NK-92 (cell line): ENCODE measurements around the gene PDGFA.
"Not testable (repeated sequence)": the region's sequence is repeated elsewhere in the genome, so short reads cannot be mapped to it uniquely, and the experiment has no call there.

Experiments used
- DNase-seq: peaks from one replicate; lab custom pipeline; 2025; ENCODE audit not compliant: unreplicated experiment; lab: John Stamatoyannopoulos, UW

PDGFA gene

DNA sequence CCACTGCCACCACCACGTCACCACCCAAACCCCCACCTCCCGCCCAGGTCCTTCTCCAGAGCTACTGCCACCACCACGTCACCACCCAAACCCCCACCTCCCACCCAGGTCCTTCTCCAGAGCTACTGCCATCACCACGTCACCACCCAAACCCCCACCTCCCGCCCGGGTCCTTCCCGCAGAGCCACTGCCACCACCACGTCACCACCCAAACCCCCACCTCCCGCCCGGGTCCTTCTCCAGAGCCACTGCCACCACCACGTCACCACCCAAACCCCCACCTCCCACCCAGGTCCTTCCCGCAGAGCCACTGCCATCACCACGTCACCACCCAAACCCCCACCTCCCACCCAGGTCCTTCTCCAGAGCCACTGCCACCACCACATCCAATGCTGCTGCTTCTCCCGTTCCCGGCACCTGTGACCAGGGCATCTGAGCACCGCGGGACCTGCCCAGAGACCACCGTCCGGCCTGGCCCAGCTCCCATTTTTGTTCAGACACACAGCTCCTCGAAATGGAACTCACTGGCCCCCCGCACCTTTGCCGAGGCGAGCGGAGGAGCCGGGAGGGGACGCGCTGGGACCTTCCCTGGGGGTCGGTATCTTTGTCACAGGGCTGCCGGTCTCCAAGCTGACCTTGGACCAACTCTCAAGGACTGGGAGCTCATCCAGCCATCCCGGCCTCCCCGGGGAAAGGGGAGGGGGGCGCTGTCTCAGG, 32.7 kb upstream of the PDGFA start:
- not testable (repeated sequence) for DNase-seq

DNA sequence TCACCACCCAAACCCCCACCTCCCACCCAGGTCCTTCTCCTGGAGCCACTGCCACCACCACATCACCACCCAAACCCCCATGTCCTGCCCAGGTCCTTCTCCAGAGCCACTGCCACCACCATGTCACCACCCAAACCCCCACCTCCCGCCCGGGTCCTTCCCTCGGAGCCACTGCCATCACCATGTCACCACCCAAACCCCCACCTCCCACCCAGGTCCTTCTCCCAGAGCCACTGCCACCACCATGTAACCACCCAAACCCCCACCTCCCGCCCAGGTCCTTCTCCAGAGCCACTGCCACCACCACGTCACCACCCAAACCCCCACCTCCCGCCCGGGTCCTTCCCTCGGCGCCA, 31.9 kb upstream of the PDGFA start:
- DNase-seq = not testable (repeated sequence)

DNA sequence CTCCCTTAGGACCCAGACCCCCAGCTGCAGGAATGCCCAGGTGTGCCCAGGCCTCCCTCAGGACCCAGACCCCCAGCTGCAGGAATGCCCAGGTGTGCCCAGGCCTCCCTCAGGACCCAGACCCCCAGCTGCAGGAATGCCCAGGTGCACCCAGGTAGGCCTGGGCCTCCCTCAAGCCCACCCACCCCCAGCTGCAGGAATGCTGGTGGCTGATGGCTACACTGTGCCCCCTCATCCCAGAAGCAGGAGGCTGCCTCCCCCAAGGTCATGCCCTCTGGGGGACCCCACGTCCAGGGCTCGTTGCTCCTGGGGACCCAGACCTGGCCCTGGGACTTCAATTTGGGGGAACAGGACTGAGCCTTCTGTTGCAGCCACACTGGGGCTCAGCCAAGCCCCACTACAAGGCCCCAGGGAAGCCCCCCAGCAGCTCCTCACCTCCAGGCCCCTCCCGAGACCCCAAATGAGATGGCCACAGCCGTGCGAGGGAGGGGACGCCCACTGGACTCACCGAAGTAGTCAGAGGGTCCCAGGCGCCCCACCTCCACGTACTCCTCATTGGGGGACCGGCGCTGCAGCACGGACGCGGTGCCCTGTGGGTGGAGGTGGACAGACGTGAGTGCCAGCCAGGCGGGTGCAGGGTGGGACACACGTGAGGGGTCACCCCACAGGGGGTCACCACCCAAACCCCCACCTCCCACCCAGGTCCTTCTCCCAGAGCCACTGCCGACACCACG, 31.4 kb upstream of the PDGFA start:
- DNase-seq = no peak

DNA sequence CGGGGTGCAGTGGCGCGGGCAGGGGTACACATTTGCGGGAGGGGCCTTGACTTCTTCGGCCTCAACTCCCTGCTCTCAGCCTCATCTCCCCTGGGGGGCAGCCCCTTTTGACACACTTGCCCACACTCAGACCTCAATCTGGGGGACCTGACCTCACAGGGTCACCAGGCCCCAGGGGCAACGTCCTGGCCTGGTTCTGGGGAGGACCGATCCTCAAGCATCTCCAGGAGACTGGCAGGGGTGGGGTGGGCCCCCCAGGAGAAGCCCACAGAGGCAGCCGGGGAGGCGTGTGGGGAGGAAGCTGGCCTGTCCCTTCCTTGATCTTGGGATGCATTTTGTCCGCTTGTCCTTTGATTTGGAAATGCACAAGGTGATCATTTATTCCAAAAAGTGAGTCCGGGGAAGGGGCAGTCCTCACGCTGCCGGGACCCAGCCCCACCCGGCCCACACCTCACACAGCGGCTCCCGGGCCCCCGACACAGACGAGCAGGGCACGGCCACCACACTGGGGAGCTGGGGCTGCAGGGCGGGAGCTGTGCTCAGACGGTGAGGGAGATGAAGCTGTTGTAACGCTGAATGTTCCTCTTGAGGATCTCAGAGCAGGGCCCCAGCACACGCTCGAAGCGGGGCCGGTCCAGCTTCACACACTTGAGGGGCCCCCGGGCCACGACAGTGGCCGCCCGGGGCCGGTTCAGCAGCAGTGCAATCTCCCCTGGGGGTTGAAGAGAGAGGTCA, 30.4 kb upstream of the PDGFA start:
- DNase-seq = no peak

GRCh38 chr7:549066-549890, 29.6 kb upstream of the PDGFA start:
- no peak for DNase-seq

GRCh38 chr7:548401-548800, 28.8 kb upstream of the PDGFA start:
- no peak for DNase-seq

DNA sequence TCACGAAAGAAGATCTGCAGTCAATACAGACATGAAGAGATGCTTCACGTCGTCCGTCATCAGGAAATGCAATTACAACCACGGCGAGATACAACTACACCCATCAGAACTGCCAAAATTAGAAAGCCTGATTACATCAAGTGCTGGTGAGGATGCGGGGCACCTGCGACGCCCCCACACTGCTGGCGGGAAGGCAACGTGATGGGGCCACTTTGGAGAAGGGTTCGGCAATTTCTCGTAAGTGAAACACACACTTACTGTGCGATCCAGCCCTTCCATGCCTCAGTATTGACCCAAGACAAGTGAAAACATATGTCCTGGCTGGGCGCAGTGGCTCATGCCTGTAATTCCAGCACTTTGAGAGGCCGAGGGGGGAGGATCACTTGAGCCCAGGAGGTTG, 25.8 kb upstream of the PDGFA start:
- DNase-seq = no peak

GRCh38 chr7:544338-545221, 24.9 kb upstream of the PDGFA start:
- no peak for DNase-seq

GRCh38 chr7:543501-544337, 24.1 kb upstream of the PDGFA start:
- no peak for DNase-seq

GRCh38 chr7:542713-543500, 23.3 kb upstream of the PDGFA start:
- no peak for DNase-seq

DNA sequence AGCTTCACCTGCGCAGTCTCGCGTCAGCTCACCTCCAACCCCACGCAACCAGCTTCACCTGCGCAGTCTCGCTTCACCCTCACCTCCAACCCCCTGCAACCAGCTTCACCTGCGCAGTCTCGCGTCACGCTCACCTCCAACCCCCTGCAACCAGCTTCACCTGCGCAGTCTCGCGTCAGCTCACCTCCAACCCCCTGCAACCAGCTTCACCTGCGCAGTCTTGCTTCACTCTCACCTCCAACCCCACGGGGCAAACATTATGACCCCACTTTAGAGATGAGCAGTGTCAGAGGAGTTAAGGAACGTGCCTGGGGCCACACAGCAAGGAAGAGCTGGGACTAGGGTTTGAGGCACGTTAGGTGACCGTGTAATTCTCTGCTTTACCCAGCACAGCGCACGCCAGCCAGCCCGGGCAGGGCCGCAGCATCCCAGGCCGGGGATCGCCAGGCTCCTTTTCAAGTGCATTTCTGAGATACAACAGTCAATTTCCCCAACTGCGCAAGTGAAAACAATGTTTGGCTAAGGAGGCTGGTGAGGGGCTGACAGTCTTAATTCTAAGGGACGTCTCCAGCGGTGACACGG, 22.6 kb upstream of the PDGFA start:
- DNase-seq = no peak

GRCh38 chr7:541661-542060, 22.0 kb upstream of the PDGFA start:
- no peak for DNase-seq

DNA sequence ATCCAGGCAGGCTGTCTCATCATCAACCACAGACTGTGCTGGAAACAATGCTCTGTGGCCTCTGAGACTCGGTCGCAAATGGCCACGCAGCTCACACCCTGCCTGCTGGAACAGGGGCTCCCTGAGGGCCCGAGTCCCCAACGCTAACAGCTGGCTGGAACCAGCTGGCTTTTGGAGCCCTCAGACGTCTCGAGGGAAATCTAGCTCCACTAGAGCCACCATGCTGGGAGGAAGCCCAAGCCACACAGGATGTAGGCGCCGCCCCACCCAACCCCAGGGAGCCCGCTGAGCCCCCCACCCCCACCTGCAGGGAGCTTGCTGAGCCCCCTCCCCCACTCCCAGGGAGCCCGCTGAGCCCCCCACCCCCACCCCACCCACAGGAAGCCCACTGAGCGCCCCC, 21.4 kb upstream of the PDGFA start:
- DNase-seq = no peak

DNA sequence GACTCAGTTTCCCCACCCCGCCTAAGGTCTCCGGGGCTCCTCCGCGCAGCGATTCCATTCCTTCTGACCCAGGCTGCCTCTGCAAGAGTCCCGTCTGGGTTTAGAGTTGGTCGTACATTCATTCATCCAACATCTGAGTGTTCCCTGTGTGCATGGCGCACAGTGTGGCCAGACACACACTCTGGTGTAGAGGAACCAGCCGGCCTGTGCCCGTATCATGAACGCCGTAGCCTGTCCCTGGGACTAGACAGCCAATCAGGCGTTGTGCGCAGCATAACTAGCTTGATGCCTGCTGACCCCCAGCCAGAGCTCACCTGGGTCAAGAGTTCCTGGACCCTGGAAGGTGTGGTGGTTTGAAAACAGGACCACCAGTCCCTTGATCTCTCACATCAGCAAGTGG, 20.9 kb upstream of the PDGFA start:
- DNase-seq = no peak

DNA sequence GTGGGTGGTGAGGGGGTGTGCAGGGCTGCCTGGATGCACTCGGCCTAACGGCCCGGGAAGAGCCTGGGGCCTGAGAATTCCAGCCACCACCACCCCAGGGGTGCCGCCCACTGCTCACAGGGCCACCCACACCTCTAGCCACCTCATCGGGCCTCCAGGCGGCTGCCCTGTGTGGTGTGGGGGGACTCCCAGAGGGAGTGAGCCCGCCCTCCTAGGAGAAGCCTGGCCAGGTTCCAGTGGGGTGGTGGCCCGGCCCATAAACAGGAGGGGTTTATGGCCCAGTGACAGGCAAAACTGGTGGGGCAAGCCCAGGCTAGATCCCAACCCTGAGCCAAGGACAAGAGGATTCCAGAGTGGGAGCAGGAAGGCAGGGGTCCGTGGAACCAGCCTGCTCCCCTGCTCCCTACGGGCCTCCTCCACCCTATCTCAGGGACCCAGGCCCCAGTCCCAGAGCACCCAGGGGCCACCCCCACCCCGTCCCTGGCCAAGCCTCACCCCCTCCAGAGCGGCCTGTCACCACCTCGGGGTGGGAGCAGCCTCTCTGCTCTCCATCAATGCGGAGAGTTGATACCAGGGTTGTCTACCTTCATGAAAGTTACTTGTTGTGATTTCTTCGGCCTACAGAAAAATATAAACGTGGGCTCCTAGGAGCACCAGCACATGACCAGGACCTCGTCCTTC, 20.2 kb upstream of the PDGFA start:
- DNase-seq = no peak

DNA sequence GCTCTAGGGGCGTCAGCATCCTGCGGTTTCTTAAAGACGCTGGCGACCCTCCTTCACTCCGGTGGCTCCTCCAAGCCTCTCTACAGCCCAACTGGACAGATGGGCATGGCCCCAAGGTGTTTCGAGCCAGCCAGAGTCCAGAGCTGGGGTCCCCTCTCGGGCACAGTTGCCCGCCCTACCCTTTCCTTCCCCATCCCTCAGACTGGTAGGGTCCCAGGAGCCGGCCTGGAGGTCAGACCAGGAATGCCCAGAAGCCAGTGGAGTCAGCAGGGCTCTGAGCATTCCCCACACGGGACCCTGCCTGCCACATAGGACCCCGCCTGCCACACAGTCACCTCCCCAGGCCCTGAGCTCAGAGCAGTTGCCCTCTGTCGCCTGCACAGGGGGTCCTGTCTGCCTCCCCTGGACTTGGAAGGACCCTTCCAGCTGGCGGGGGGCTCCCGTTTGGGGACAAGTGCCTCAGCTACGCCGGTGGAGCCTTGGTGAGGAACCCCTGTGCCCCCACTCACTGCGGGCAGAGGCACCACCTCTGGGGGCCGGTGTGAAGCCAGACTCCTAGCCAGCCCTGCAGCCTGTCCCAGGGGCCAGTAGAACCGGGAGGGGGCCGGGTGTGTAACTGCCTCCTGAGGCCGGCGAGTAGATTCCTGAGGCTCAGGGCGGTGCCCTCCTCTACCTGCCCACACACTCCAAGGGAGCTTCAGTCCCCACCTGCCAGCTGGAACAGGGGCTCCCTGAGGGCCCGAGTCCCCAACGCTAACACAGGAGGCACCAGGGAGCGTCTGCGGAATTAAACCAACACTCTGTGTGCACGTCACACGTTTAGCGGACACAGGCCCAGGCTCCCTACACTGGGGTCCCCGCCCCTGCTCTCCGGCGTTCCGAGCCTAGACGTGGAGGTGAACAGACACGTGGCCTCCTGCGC, 19.4 kb upstream of the PDGFA start:
- no peak for DNase-seq
